WTC11 (cell line): ENCODE measurements around the gene ADGRE1.

Experiments used
- GABPB1 ChIP-seq: sonication (generic); formaldehyde crosslinking; IDR thresholded peaks from 2 replicates; pipeline ENCODE4 v1.8.1; 2023; ENCODE audit warnings: mild to moderate bottlenecking, missing genetic modification reagents
- IRF1 ChIP-seq: sonication (generic); formaldehyde crosslinking; IDR thresholded peaks from 2 replicates; pipeline ENCODE4 v1.8.0; 2023; ENCODE audit warnings: missing genetic modification reagents
- NR3C1 ChIP-seq: sonication (generic); formaldehyde crosslinking; conservative IDR thresholded peaks from 2 replicates; pipeline ENCODE4 v1.8.1; 2023; ENCODE audit warnings: low read depth, mild to moderate bottlenecking, missing genetic modification reagents
- TCF7 ChIP-seq: sonication (generic); formaldehyde crosslinking; IDR thresholded peaks from 2 replicates; pipeline ENCODE4 v1.8.0; 2022; ENCODE audit warnings: mild to moderate bottlenecking, low read depth, missing genetic modification reagents, moderate library complexity
- ZNF121 ChIP-seq: sonication (generic); formaldehyde crosslinking; IDR thresholded peaks from 2 replicates; pipeline ENCODE4 v1.8.0; 2023; ENCODE audit warnings: missing genetic modification reagents
- ZNF281 ChIP-seq: sonication (generic); formaldehyde crosslinking; IDR thresholded peaks from 2 replicates; pipeline ENCODE4 v1.8.0; 2023; ENCODE audit warnings: mild to moderate bottlenecking, missing genetic modification reagents
- TF ChIP-seq, protein P1 (sequence below): sonication (generic); formaldehyde crosslinking; IDR thresholded peaks from 2 replicates; pipeline ENCODE4 v1.8.1; 2023; ENCODE audit warnings: mild to moderate bottlenecking, missing genetic modification reagents, moderate library complexity
- TF ChIP-seq, protein P2 (sequence below): fragments of 200-600 bp; IDR thresholded peaks from 2 replicates; pipeline ENCODE4 v1.8.0; 2022; ENCODE audit warnings: antibody characterized with exemption
- TF ChIP-seq, protein P3 (sequence below): sonication (generic); formaldehyde crosslinking; IDR thresholded peaks from 2 replicates; pipeline ENCODE4 v1.8.0; 2022; ENCODE audit warnings: mild to moderate bottlenecking, missing genetic modification reagents
- TF ChIP-seq, protein P4 (sequence below): sonication (generic); formaldehyde crosslinking; IDR thresholded peaks from 2 replicates; pipeline ENCODE4 v1.8.0; 2022; ENCODE audit warnings: mild to moderate bottlenecking, missing genetic modification reagents
- TF ChIP-seq, protein P5 (sequence below): sonication (generic); formaldehyde crosslinking; IDR thresholded peaks from 2 replicates; pipeline ENCODE4 v1.8.1; 2022; ENCODE audit warnings: missing genetic modification reagents, borderline replicate concordance

- TF ChIP-seq ZNF121 = no peak
- TF ChIP-seq, protein P1, sequence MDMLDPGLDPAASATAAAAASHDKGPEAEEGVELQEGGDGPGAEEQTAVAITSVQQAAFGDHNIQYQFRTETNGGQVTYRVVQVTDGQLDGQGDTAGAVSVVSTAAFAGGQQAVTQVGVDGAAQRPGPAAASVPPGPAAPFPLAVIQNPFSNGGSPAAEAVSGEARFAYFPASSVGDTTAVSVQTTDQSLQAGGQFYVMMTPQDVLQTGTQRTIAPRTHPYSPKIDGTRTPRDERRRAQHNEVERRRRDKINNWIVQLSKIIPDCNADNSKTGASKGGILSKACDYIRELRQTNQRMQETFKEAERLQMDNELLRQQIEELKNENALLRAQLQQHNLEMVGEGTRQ = no peak
- TF ChIP-seq, protein P2, sequence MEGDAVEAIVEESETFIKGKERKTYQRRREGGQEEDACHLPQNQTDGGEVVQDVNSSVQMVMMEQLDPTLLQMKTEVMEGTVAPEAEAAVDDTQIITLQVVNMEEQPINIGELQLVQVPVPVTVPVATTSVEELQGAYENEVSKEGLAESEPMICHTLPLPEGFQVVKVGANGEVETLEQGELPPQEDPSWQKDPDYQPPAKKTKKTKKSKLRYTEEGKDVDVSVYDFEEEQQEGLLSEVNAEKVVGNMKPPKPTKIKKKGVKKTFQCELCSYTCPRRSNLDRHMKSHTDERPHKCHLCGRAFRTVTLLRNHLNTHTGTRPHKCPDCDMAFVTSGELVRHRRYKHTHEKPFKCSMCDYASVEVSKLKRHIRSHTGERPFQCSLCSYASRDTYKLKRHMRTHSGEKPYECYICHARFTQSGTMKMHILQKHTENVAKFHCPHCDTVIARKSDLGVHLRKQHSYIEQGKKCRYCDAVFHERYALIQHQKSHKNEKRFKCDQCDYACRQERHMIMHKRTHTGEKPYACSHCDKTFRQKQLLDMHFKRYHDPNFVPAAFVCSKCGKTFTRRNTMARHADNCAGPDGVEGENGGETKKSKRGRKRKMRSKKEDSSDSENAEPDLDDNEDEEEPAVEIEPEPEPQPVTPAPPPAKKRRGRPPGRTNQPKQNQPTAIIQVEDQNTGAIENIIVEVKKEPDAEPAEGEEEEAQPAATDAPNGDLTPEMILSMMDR = no peak
- TF ChIP-seq TCF7 (CRISPR knock-in tag) = no peak
- TF ChIP-seq IRF1 (CRISPR knock-in tag) = no peak
- no peak for TF ChIP-seq ZNF281 (CRISPR knock-in tag)
- TF ChIP-seq GABPB1 (CRISPR knock-in tag) = no peak
- TF ChIP-seq, protein P3, sequence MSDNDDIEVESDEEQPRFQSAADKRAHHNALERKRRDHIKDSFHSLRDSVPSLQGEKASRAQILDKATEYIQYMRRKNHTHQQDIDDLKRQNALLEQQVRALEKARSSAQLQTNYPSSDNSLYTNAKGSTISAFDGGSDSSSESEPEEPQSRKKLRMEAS (CRISPR knock-in tag) = no peak
- no peak for TF ChIP-seq NR3C1
- TF ChIP-seq, protein P4, sequence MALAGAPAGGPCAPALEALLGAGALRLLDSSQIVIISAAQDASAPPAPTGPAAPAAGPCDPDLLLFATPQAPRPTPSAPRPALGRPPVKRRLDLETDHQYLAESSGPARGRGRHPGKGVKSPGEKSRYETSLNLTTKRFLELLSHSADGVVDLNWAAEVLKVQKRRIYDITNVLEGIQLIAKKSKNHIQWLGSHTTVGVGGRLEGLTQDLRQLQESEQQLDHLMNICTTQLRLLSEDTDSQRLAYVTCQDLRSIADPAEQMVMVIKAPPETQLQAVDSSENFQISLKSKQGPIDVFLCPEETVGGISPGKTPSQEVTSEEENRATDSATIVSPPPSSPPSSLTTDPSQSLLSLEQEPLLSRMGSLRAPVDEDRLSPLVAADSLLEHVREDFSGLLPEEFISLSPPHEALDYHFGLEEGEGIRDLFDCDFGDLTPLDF (CRISPR knock-in tag) = no peak
- TF ChIP-seq, protein P5, sequence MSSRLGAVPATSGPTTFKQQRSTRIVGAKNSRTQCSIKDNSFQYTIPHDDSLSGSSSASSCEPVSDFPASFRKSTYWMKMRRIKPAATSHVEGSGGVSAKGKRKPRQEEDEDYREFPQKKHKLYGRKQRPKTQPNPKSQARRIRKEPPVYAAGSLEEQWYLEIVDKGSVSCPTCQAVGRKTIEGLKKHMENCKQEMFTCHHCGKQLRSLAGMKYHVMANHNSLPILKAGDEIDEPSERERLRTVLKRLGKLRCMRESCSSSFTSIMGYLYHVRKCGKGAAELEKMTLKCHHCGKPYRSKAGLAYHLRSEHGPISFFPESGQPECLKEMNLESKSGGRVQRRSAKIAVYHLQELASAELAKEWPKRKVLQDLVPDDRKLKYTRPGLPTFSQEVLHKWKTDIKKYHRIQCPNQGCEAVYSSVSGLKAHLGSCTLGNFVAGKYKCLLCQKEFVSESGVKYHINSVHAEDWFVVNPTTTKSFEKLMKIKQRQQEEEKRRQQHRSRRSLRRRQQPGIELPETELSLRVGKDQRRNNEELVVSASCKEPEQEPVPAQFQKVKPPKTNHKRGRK = no peak
These were observed 35.4 kb upstream of the ADGRE1 start for GRCh38 chr19:6852001-6852400.
